ENCODE measurements around the gene PCDHGA9.
"Not testable (repeated sequence)": the region's sequence is repeated elsewhere in the genome, so short reads cannot be mapped to it uniquely, and the experiment has no call there.

DNA sequence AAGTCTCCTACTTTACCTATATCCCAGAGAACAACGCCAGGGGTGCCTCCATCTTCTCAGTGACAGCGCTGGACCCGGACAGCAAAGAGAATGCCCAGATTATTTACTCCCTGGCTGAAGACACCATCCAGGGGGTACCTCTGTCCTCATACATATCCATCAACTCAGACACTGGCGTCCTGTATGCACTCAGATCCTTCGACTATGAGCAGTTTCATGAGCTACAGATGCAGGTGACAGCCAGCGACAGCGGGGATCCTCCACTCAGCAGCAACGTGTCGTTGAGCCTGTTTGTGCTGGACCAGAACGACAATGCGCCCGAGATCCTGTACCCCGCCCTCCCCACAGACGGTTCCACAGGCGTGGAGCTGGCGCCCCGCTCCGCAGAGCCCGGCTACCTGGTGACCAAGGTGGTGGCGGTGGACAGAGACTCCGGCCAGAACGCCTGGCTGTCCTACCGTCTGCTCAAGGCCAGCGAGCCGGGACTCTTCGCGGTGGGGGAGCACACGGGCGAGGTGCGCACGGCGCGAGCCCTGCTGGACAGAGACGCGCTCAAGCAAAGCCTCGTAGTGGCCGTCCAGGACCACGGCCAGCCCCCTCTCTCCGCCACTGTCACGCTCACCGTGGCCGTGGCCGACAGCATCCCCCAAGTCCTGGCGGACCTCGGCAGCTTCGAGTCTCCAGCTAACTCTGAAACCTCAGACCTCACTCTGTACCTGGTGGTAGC, 12.1 kb downstream of the PCDHGA9 start:
- TF ChIP-seq, protein P1, sequence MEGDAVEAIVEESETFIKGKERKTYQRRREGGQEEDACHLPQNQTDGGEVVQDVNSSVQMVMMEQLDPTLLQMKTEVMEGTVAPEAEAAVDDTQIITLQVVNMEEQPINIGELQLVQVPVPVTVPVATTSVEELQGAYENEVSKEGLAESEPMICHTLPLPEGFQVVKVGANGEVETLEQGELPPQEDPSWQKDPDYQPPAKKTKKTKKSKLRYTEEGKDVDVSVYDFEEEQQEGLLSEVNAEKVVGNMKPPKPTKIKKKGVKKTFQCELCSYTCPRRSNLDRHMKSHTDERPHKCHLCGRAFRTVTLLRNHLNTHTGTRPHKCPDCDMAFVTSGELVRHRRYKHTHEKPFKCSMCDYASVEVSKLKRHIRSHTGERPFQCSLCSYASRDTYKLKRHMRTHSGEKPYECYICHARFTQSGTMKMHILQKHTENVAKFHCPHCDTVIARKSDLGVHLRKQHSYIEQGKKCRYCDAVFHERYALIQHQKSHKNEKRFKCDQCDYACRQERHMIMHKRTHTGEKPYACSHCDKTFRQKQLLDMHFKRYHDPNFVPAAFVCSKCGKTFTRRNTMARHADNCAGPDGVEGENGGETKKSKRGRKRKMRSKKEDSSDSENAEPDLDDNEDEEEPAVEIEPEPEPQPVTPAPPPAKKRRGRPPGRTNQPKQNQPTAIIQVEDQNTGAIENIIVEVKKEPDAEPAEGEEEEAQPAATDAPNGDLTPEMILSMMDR (conservative IDR thresholded peaks at IDR 0.05; ENCODE audit: low read depth, low read length) = not testable (repeated sequence)
- not testable (repeated sequence) for TF ChIP-seq EZH2 (IDR thresholded peaks at IDR 0.05; ENCODE audit: low read length, unreplicated experiment)

All from PC-3 (cell line).